ENCODE measurements around the gene TRAPPC3L.

Gene TRAPPC3L

GRCh38 chr6:116564921-116565872, 19.7 kb upstream of the TRAPPC3L start:
- no peak for TF ChIP-seq GATA3 (IDR thresholded peaks at IDR 0.05; ENCODE audit: low read depth, low read length)
- no peak for TF ChIP-seq GATA2 (IDR thresholded peaks at IDR 0.05; ENCODE audit: low read depth, low read length)

- TF ChIP-seq GATA3 (IDR thresholded peaks at IDR 0.05; ENCODE audit: low read depth, low read length), result no peak
- TF ChIP-seq GATA2 (IDR thresholded peaks at IDR 0.05; ENCODE audit: low read depth, low read length), result no peak
These were observed 18.8 kb upstream of the TRAPPC3L start for GRCh38 chr6:116564311-116564710.

- TF ChIP-seq GATA3 (IDR thresholded peaks at IDR 0.05; ENCODE audit: low read depth, low read length) (no peak), GATA2 (IDR thresholded peaks at IDR 0.05; ENCODE audit: low read depth, low read length) (no peak)
These were observed 18.3 kb upstream of the TRAPPC3L start for GRCh38 chr6:116563830-116564229.

GRCh38 chr6:116562614-116563013, 17.1 kb upstream of the TRAPPC3L start:
- TF ChIP-seq GATA2 (IDR thresholded peaks at IDR 0.05; ENCODE audit: low read depth, low read length), result no peak
- no peak for TF ChIP-seq GATA3 (IDR thresholded peaks at IDR 0.05; ENCODE audit: low read depth, low read length)

GRCh38 chr6:116562019-116562403, 16.5 kb upstream of the TRAPPC3L start:
- TF ChIP-seq GATA3 (IDR thresholded peaks at IDR 0.05; ENCODE audit: low read depth, low read length) (no peak), GATA2 (IDR thresholded peaks at IDR 0.05; ENCODE audit: low read depth, low read length) (no peak)

GRCh38 chr6:116561377-116562018, 16.0 kb upstream of the TRAPPC3L start:
- TF ChIP-seq GATA2 (IDR thresholded peaks at IDR 0.05; ENCODE audit: low read depth, low read length) (no peak), GATA3 (IDR thresholded peaks at IDR 0.05; ENCODE audit: low read depth, low read length) (no peak)

GRCh38 chr6:116560130-116560529, 14.6 kb upstream of the TRAPPC3L start:
- TF ChIP-seq GATA2 (IDR thresholded peaks at IDR 0.05; ENCODE audit: low read depth, low read length), result no peak
- TF ChIP-seq GATA3 (IDR thresholded peaks at IDR 0.05; ENCODE audit: low read depth, low read length), result no peak

- TF ChIP-seq GATA3 (IDR thresholded peaks at IDR 0.05; ENCODE audit: low read depth, low read length) (no peak), GATA2 (IDR thresholded peaks at IDR 0.05; ENCODE audit: low read depth, low read length) (no peak)
These were observed 12.4 kb upstream of the TRAPPC3L start for GRCh38 chr6:116557893-116558292.

GRCh38 chr6:116556814-116557415, 11.4 kb upstream of the TRAPPC3L start:
- TF ChIP-seq GATA2 (IDR thresholded peaks at IDR 0.05; ENCODE audit: low read depth, low read length), result no peak
- TF ChIP-seq GATA3 (IDR thresholded peaks at IDR 0.05; ENCODE audit: low read depth, low read length), result no peak

- TF ChIP-seq GATA3 (IDR thresholded peaks at IDR 0.05; ENCODE audit: low read depth, low read length), result no peak
- TF ChIP-seq GATA2 (IDR thresholded peaks at IDR 0.05; ENCODE audit: low read depth, low read length), result no peak
These were observed 10.6 kb upstream of the TRAPPC3L start for GRCh38 chr6:116556065-116556464.

GRCh38 chr6:116553451-116553850, 8.0 kb upstream of the TRAPPC3L start, which contains the start of gene CALHM4:
Gene CALHM4, plus strand, starts transcription at chr6:116553751. Its CDS starts 43 bp downstream, at chr6:116553794.
- TF ChIP-seq GATA3 (IDR thresholded peaks at IDR 0.05; ENCODE audit: low read depth, low read length), result no peak
- TF ChIP-seq GATA2 (IDR thresholded peaks at IDR 0.05; ENCODE audit: low read depth, low read length), result no peak

GRCh38 chr6:116550796-116551195, 5.3 kb upstream of the TRAPPC3L start:
- TF ChIP-seq GATA3 (IDR thresholded peaks at IDR 0.05; ENCODE audit: low read depth, low read length) (no peak), GATA2 (IDR thresholded peaks at IDR 0.05; ENCODE audit: low read depth, low read length) (no peak)

- TF ChIP-seq GATA3 (IDR thresholded peaks at IDR 0.05; ENCODE audit: low read depth, low read length), result no peak
- no peak for TF ChIP-seq GATA2 (IDR thresholded peaks at IDR 0.05; ENCODE audit: low read depth, low read length)
These were observed 1.9 kb upstream of the TRAPPC3L start for GRCh38 chr6:116547358-116547757.

- TF ChIP-seq GATA3 (IDR thresholded peaks at IDR 0.05; ENCODE audit: low read depth, low read length), result no peak
- no peak for TF ChIP-seq GATA2 (IDR thresholded peaks at IDR 0.05; ENCODE audit: low read depth, low read length)
These were observed 2.3 kb downstream of the TRAPPC3L start for GRCh38 chr6:116543149-116543548.

Data from SH-SY5Y (cell line).